NOMO-1 treated with DMSO at 0.1 percent for 48 hours (cell line): ENCODE data around the gene RER1.

Experiments used
- DNase-seq: peaks from one replicate; lab custom pipeline; 2025; ENCODE audit not compliant: unreplicated experiment; lab: John Stamatoyannopoulos, UW

The RER1 gene

GRCh38 chr1:2353551-2354438 lies 37.8 kb upstream of the RER1 start:
- DNase-seq = no peak

- no peak for DNase-seq
These were observed 36.9 kb upstream of the RER1 start for GRCh38 chr1:2354511-2355372.

GRCh38 chr1:2355373-2356261 lies 36.0 kb upstream of the RER1 start:
- DNase-seq = no peak

- DNase-seq = no peak
These were observed 35.2 kb upstream of the RER1 start for GRCh38 chr1:2356401-2356800.

GRCh38 chr1:2356911-2357845 lies 34.5 kb upstream of the RER1 start:
- no peak for DNase-seq

- DNase-seq = no peak
These were observed 33.6 kb upstream of the RER1 start for GRCh38 chr1:2358072-2358471.

GRCh38 chr1:2358651-2359640 lies 32.7 kb upstream of the RER1 start:
- DNase-seq = no peak

- DNase-seq = no peak
These were observed 30.9 kb upstream of the RER1 start for GRCh38 chr1:2360588-2361364.

GRCh38 chr1:2363847-2364513 lies 27.7 kb upstream of the RER1 start:
- DNase-seq = no peak

GRCh38 chr1:2368053-2368744 lies 23.4 kb upstream of the RER1 start:
- DNase-seq = no peak

- DNase-seq = no peak
These were observed 18.8 kb upstream of the RER1 start for GRCh38 chr1:2372551-2373490.

- DNase-seq = no peak
These were observed 17.9 kb upstream of the RER1 start for GRCh38 chr1:2373551-2374251.

- no peak for DNase-seq
These were observed 17.1 kb upstream of the RER1 start for GRCh38 chr1:2374252-2375155.

- no peak for DNase-seq
These were observed 16.3 kb upstream of the RER1 start for GRCh38 chr1:2375246-2375922.
